ENCODE results near the gene GPR137B.

DNA sequence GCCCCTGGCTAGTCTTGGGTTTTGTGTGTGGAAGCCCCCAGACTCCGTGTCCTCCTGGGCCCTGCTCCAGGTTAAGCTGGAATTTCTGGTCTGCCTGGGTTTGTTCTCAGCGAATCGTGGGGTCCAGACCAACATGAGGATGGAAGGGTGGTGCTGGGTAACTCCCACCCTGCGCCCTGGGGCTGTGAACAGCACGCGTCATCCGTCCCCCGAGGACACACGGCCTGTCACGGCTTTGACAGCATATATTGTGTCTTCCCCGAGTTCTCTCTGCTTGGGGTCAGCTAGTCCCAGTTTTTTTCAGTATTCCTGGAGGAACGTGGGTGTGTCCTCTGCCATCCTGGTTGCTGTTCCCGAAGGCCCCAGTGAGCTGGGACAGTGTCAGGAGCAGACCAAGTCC, 11.8 kb downstream of the GPR137B start:
- TF ChIP-seq EZH2phosphoT487 (IDR thresholded peaks at IDR 0.05; ENCODE audit: unreplicated experiment) = no peak
- TF ChIP-seq, protein P1, sequence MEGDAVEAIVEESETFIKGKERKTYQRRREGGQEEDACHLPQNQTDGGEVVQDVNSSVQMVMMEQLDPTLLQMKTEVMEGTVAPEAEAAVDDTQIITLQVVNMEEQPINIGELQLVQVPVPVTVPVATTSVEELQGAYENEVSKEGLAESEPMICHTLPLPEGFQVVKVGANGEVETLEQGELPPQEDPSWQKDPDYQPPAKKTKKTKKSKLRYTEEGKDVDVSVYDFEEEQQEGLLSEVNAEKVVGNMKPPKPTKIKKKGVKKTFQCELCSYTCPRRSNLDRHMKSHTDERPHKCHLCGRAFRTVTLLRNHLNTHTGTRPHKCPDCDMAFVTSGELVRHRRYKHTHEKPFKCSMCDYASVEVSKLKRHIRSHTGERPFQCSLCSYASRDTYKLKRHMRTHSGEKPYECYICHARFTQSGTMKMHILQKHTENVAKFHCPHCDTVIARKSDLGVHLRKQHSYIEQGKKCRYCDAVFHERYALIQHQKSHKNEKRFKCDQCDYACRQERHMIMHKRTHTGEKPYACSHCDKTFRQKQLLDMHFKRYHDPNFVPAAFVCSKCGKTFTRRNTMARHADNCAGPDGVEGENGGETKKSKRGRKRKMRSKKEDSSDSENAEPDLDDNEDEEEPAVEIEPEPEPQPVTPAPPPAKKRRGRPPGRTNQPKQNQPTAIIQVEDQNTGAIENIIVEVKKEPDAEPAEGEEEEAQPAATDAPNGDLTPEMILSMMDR (conservative IDR thresholded peaks at IDR 0.05; ENCODE audit: low read depth in 2 of 2) = no peak
- TF ChIP-seq, protein P2, sequence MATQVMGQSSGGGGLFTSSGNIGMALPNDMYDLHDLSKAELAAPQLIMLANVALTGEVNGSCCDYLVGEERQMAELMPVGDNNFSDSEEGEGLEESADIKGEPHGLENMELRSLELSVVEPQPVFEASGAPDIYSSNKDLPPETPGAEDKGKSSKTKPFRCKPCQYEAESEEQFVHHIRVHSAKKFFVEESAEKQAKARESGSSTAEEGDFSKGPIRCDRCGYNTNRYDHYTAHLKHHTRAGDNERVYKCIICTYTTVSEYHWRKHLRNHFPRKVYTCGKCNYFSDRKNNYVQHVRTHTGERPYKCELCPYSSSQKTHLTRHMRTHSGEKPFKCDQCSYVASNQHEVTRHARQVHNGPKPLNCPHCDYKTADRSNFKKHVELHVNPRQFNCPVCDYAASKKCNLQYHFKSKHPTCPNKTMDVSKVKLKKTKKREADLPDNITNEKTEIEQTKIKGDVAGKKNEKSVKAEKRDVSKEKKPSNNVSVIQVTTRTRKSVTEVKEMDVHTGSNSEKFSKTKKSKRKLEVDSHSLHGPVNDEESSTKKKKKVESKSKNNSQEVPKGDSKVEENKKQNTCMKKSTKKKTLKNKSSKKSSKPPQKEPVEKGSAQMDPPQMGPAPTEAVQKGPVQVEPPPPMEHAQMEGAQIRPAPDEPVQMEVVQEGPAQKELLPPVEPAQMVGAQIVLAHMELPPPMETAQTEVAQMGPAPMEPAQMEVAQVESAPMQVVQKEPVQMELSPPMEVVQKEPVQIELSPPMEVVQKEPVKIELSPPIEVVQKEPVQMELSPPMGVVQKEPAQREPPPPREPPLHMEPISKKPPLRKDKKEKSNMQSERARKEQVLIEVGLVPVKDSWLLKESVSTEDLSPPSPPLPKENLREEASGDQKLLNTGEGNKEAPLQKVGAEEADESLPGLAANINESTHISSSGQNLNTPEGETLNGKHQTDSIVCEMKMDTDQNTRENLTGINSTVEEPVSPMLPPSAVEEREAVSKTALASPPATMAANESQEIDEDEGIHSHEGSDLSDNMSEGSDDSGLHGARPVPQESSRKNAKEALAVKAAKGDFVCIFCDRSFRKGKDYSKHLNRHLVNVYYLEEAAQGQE (IDR thresholded peaks at IDR 0.05; ENCODE audit: unreplicated experiment) = no peak
- no peak for TF ChIP-seq EZH2 (IDR thresholded peaks at IDR 0.05; ENCODE audit: low read depth, unreplicated experiment)
- no peak for TF ChIP-seq POLR2AphosphoS5 (IDR thresholded peaks at IDR 0.05; ENCODE audit: low read depth)
- TF ChIP-seq ZNF331 (CRISPR knock-in tag; IDR thresholded peaks at IDR 0.05; ENCODE audit: low read depth) = no peak
- TF ChIP-seq CREB1 (CRISPR knock-in tag; IDR thresholded peaks at IDR 0.05; ENCODE audit: low read depth) = no peak
- TF ChIP-seq NANOG (IDR thresholded peaks at IDR 0.05; ENCODE audit: borderline replicate concordance) = no peak
- TF ChIP-seq JUNB (IDR thresholded peaks at IDR 0.05; ENCODE audit: unreplicated experiment) = no peak
